A673 (cell line): ENCODE results near the gene KPNA1. TPM values are rescaled to one million over a fixed set of nuclear protein-coding genes. Genes with fewer than 3 reads are reported as not detected.

Experiments
- BruUV-seq: library from RNA; stranded (reverse); fragments of 400-500 nt; replicated peaks from 2 replicates; lab custom pipeline; 2021; lab: Mats Ljungman, UMichigan
- CTCF ChIA-PET: fragments of 300-600 bp; sonication (Branson Sonifier 250); formaldehyde crosslinking; loops from one replicate; lab custom pipeline; 2022; ENCODE audit warnings: antibody characterized with exemption; lab: Charles Lee
- POLR2A ChIA-PET: fragments of 300-600 bp; sonication (Branson Sonifier 250); formaldehyde crosslinking; loops from one replicate; lab custom pipeline; 2022; ENCODE audit warnings: antibody characterized with exemption; ENCODE audit not compliant: low non-redundant PET; lab: Charles Lee
- DNase-seq: peaks from one replicate; pipeline ENCODE4 v3.0.0-alpha.2; 2015; ENCODE audit warnings: low spot score
- H3K27ac ChIP-seq: fragments of 200-600 bp; sonication (generic); 2 replicates; pipeline ENCODE4 v1.5.1; 2016; ENCODE audit warnings: mixed run types, low read depth, mild to moderate bottlenecking, mixed read lengths, antibody characterized with exemption, low read length; ENCODE audit not compliant: poor library complexity, severe bottlenecking
- H3K27me3 ChIP-seq: fragments of 200-600 bp; sonication (generic); replicated peaks from 2 replicates; pipeline ENCODE4 v1.6.1; 2017; ENCODE audit warnings: mixed run types, low read depth, mild to moderate bottlenecking, mixed read lengths, antibody characterized with exemption, low read length; ENCODE audit not compliant: insufficient read depth, poor library complexity
- H3K36me3 ChIP-seq: fragments of 200-600 bp; sonication (generic); 2 replicates; pipeline ENCODE4 v1.6.1; 2016; ENCODE audit warnings: mixed run types, mild to moderate bottlenecking, mixed read lengths, antibody characterized with exemption, low read length; ENCODE audit not compliant: insufficient read depth, poor library complexity, severe bottlenecking
- H3K4me1 ChIP-seq: fragments of 200-600 bp; sonication (generic); 2 replicates; pipeline ENCODE4 v1.6.1; 2017; ENCODE audit warnings: mixed run types, mild to moderate bottlenecking, mixed read lengths, antibody characterized with exemption, low read length; ENCODE audit not compliant: insufficient read depth, poor library complexity, severe bottlenecking
- H3K4me3 ChIP-seq: fragments of 200-600 bp; sonication (generic); 2 replicates; pipeline ENCODE4 v1.5.1; 2016; ENCODE audit warnings: low read depth, mixed run types, mild to moderate bottlenecking, mixed read lengths, low read length; ENCODE audit not compliant: poor library complexity, severe bottlenecking
- H3K9me3 ChIP-seq: fragments of 200-600 bp; sonication (generic); 2 replicates; pipeline ENCODE4 v1.6.1; 2016; ENCODE audit warnings: mixed run types, low read depth, mild to moderate bottlenecking, mixed read lengths, antibody characterized with exemption, low read length; ENCODE audit not compliant: poor library complexity, severe bottlenecking
- CTCF ChIP-seq: fragments of 300-800, 200-600 bp; sonication (generic); conservative IDR thresholded peaks from 2 replicates; pipeline ENCODE4 v1.5.1; 2017; ENCODE audit warnings: low read depth, mild to moderate bottlenecking, antibody characterized with exemption, low read length, moderate library complexity, mixed read lengths
- EZH2 ChIP-seq: fragments of 200-600 bp; sonication (generic); IDR thresholded peaks from 2 replicates; pipeline ENCODE4 v1.6.1; 2017; ENCODE audit warnings: borderline replicate concordance, low read depth, mild to moderate bottlenecking, mixed read lengths, antibody characterized with exemption, low read length; ENCODE audit not compliant: poor library complexity, severe bottlenecking
- intact Hi-C: fragments of 100-400 bp; cut with micrococcal nuclease; formaldehyde crosslinking; loops from one replicate; pipeline ENCODE4 v1.10.0; 2022; ENCODE audit not compliant: unreplicated experiment
- total RNA-seq: library from RNA; stranded (reverse); gene quantifications from 2 replicates; pipeline ENCODE4 v1.2.3, GENCODE V29; 2021

Gene KPNA1
- total RNA-seq, 1 experiment from 2014 or later, result 110 TPM

- no peak overlapping the region for H3K27ac ChIP-seq
- TF ChIP-seq EZH2, result no peak
- TF ChIP-seq CTCF, result no peak
- no TSS peak for BruUV-seq
- intact Hi-C loops, result no loop called here
- ChIA-PET CTCF (no interaction called here), POLR2A (no interaction called here)
- H3K9me3 ChIP-seq, result no peaks in the 10 kb centered on the region
- no peak for DNase-seq
- H3K4me3 ChIP-seq, result no peak overlapping the region
- H3K27me3 ChIP-seq, result no peaks in the 10 kb centered on the region
- H3K36me3 ChIP-seq, result peaks cover 19% of the 10 kb centered on the region
- no peaks in the 10 kb centered on the region for H3K4me1 ChIP-seq
These were observed 140.7 kb downstream of the KPNA1 start for GRCh38 chr3:122374034-122374433.

Other genes with a start within 250 kb of the KPNA1 start
- gene CSTA, start 189.7 kb downstream of the KPNA1 start, total RNA-seq, result 3.8 and 6.5 TPM in 2 replicates
- 74.3 and 75.3 TPM in 2 replicates for gene MIX23, start 131.7 kb downstream of the KPNA1 start, total RNA-seq
- gene FAM162A, start 130.8 kb downstream of the KPNA1 start, total RNA-seq, result 54.7 and 58.1 TPM in 2 replicates
- 4.6 and 5.4 TPM in 2 replicates for gene WDR5B, start 98.9 kb downstream of the KPNA1 start, total RNA-seq
- gene PARP9, start 49.4 kb upstream of the KPNA1 start, total RNA-seq, result 10.6 and 10.8 TPM in 2 replicates
- gene DTX3L, start 49.4 kb upstream of the KPNA1 start, total RNA-seq, result 16.6 and 18.9 TPM in 2 replicates
- not detected in 2 replicates for gene PARP15, start 62.7 kb upstream of the KPNA1 start, total RNA-seq
- 22.8 and 25.9 TPM in 2 replicates for gene PARP14, start 165.9 kb upstream of the KPNA1 start, total RNA-seq